ENCODE data around the gene PCYT2.

Gene PCYT2

DNA sequence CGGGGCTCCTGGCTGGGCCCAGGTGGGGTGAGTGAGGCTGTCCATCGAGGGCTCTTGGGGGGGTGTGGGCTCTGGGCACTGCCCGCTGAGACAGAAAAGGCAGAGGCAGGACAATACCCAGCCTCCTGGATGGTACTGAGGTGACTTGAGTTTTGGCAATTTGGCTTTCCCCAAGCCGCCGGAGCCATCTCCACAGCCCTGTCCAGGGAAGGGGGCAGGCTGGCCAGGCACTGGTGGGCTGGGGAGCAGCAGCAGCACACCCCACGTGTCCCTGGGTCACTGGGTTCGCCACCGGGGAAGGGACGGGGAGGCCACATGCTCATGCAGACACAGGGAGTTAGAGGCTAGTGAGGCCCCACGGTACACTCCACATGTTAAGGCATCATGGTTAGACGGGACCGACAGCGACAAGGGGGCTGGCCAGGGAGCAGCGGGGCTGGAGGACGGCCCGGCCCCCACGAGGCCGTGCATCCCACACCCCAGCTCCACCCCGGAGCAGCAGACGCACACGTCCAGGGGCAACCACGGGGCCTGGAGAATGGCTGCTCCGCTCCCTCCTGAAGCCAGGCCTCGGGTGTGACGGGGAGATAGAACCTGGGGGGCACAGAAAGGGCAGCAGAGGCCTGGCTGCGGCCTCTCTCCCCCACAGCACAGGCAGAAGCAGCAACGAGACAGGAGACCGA is 43.1 kb downstream of the PCYT2 start:
- Histone ChIP-seq H3K27me3 (replicated peaks in 2 of 5; ENCODE audit: control insufficient read depth in 4 of 5, insufficient read depth in 5 of 5, low read length in 4 of 5) (no peaks in the 10 kb centered on the region), H3K27ac (ENCODE audit: insufficient read depth in 1 of 2, low read depth in 1 of 2, low read length in 2 of 2, poor library complexity in 1 of 2, severe bottlenecking in 2 of 2) (peak overlapping the region in 1 of 2 experiments; percentile 58), H3K4me1 (ENCODE audit: control extremely low read depth in 1 of 4, control insufficient read depth in 4 of 4, insufficient read depth in 4 of 4, low read length in 3 of 4) (peaks cover 0 to 65% (median 50%) of the 10 kb centered on the region in 4 experiments), H3K9me3 (ENCODE audit: control extremely low read depth in 1 of 5, control insufficient read depth in 4 of 5, insufficient read depth in 2 of 5, low read depth in 1 of 5, low read length in 4 of 5) (no peaks in the 10 kb centered on the region), H3K36me3 (ENCODE audit: control insufficient read depth in 4 of 4, insufficient read depth in 4 of 4, low read length in 3 of 4) (peaks cover 4 to 51% (median 26%) of the 10 kb centered on the region in 4 experiments), H3K4me3 (ENCODE audit: control insufficient read depth in 1 of 7, extremely low read depth in 1 of 7, insufficient read depth in 4 of 7, low read depth in 2 of 7, low read length in 6 of 7) (no peak overlapping the region)
- CTCF ChIA-PET: interaction anchor here (1.0 to 3.8 kb wide), 6 partner anchors 17 to 153 kb away, joined by 4 to 10 read pairs (median 7); partner anchors contain the start of gene MAFG
- DNase-seq: no peak
- POLR2A ChIA-PET: no interaction called here
- 94% methylated on average over 25 of the region's 28 CpGs for WGBS (ENCODE audit: insufficient coverage)

DNA sequence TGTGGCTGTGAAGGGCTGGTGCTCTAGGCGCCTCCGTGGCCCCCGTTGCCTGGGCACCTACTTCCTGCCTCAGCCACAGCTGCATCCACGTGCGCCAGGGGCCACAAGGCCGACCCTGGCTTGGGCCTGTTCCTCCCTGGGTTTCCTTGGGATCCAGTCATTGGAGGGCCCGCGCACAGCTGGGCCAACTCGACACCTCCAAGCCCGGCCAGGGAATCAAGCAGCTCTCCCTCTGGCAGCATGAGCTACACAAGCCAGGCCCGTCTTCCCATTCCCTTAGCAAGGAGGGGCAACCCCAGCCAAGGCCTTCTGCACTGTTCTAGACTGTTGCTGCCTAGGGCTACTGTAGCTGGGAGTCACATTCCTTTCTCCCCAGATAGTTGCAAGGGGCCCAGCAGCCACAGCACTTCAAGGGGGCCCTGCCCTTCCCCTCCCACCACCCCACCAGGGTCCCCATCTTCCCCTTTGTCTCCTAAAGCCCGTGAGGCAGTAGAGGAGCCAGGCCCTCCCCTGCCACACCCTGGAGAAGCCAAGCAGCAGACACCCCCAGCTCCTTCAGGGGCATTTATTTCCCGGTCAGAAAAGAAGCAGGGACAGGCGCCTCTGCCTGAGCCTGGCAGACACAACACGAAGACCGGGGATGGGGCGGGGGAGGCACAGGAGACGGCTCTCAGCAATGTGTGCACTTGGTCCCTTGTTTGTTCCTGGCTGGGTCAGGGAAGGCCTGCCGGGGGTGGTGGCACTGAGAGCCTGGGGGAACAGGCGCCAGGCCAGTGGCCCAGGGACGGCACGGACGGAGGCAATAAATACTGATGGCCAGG is 43.8 kb downstream of the PCYT2 start:
- Histone ChIP-seq H3K9me3 (ENCODE audit: control extremely low read depth in 1 of 5, control insufficient read depth in 4 of 5, insufficient read depth in 2 of 5, low read depth in 1 of 5, low read length in 4 of 5) (no peaks in the 10 kb centered on the region), H3K27me3 (replicated peaks in 2 of 5; ENCODE audit: control insufficient read depth in 4 of 5, insufficient read depth in 5 of 5, low read length in 4 of 5) (no peaks in the 10 kb centered on the region), H3K4me3 (ENCODE audit: control insufficient read depth in 1 of 7, extremely low read depth in 1 of 7, insufficient read depth in 4 of 7, low read depth in 2 of 7, low read length in 6 of 7) (peak overlapping the region in 2 of 7 experiments; percentile 4 to 42), H3K27ac (ENCODE audit: insufficient read depth in 1 of 2, low read depth in 1 of 2, low read length in 2 of 2, poor library complexity in 1 of 2, severe bottlenecking in 2 of 2) (peak overlapping the region in 1 of 2 experiments; percentile 58), H3K36me3 (ENCODE audit: control insufficient read depth in 4 of 4, insufficient read depth in 4 of 4, low read length in 3 of 4) (peaks cover 5 to 53% (median 27%) of the 10 kb centered on the region in 4 experiments), H3K4me1 (ENCODE audit: control extremely low read depth in 1 of 4, control insufficient read depth in 4 of 4, insufficient read depth in 4 of 4, low read length in 3 of 4) (peaks cover 0 to 57% (median 46%) of the 10 kb centered on the region in 4 experiments)
- 62% methylated on average over 20 of the region's 23 CpGs for WGBS (ENCODE audit: insufficient coverage)
- ChIA-PET POLR2A (interaction anchor here (0.6 to 1.6 kb wide), 6 partner anchors 9 to 61 kb away, joined by 3 to 4 read pairs (median 4); partner anchors contain the start of genes ALYREF, ANAPC11 and MAFG), CTCF (interaction anchor here (0.8 to 3.8 kb wide), 6 partner anchors 13 to 154 kb away, joined by 3 to 10 read pairs (median 4); partner anchors contain the start of genes ASPSCR1 and MAFG)
- DNase-seq: peak in 2 of 3 donors; percentile 63 to 73

DNA sequence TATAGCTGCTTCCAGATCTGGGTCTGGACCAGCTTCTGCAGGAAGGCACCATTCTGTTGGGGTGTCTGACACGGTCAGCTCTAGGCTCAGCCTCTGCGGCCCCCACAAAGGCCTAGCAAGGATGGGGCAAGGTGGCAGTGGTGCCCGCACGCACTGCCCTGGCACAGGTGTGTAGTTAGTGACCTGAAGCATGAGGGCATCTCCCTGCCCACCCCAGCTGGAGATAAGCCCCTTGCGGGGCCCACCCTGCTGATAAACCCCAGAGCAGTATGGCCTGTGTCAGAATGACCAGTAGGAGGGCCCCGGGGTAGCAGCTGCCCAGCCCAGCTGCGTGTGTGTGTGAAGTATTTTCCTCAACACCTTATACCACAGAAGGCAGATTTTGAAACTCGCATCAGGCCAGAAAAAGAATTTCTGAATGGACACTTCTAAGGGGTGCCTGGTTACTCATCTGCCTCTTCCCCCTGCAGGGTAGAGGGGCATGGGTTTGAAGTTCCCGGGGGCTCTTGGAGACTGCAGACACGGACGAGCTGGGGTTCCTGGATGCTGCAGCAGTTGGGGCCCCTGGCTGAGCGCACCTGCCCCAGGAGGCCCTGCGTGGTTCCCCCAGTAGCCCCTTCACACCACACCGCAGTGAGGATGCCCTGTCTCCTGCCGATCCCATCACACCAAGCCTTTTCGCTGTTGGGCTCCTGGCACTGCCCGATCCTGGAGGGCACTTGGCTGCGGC is 44.6 kb downstream of the PCYT2 start:
- POLR2A ChIA-PET: interaction anchor here (0.6 to 1.6 kb wide), 7 partner anchors 8 to 88 kb away, joined by 3 to 4 read pairs (median 3); partner anchors contain the start of genes ALYREF, ANAPC11 and MAFG
- H3K27ac ChIP-seq (ENCODE audit: insufficient read depth in 1 of 2, low read depth in 1 of 2, low read length in 2 of 2, poor library complexity in 1 of 2, severe bottlenecking in 2 of 2): peak overlapping the region in 1 of 2 experiments; percentile 58
- CTCF ChIA-PET: interaction anchor here (0.8 to 3.8 kb wide), 5 partner anchors 12 to 111 kb away, joined by 3 to 10 read pairs (median 3); partner anchors contain the start of gene ASPSCR1
- DNase-seq: no peak
- WGBS (ENCODE audit: insufficient coverage): 83% methylated on average over 16 of the region's 18 CpGs
- H3K4me1 ChIP-seq (ENCODE audit: control extremely low read depth in 1 of 4, control insufficient read depth in 4 of 4, insufficient read depth in 4 of 4, low read length in 3 of 4): peaks cover 0 to 57% (median 46%) of the 10 kb centered on the region in 4 experiments
- H3K4me3 ChIP-seq (ENCODE audit: control insufficient read depth in 1 of 7, extremely low read depth in 1 of 7, insufficient read depth in 4 of 7, low read depth in 2 of 7, low read length in 6 of 7): peak overlapping the region in 2 of 7 experiments; percentile 4 to 42
- no peaks in the 10 kb centered on the region for H3K27me3 ChIP-seq (replicated peaks in 2 of 5; ENCODE audit: control insufficient read depth in 4 of 5, insufficient read depth in 5 of 5, low read length in 4 of 5)
- H3K36me3 ChIP-seq (ENCODE audit: control insufficient read depth in 4 of 4, insufficient read depth in 4 of 4, low read length in 3 of 4): peaks cover 5 to 53% (median 27%) of the 10 kb centered on the region in 4 experiments
- H3K9me3 ChIP-seq (ENCODE audit: control extremely low read depth in 1 of 5, control insufficient read depth in 4 of 5, insufficient read depth in 2 of 5, low read depth in 1 of 5, low read length in 4 of 5): no peaks in the 10 kb centered on the region

DNA sequence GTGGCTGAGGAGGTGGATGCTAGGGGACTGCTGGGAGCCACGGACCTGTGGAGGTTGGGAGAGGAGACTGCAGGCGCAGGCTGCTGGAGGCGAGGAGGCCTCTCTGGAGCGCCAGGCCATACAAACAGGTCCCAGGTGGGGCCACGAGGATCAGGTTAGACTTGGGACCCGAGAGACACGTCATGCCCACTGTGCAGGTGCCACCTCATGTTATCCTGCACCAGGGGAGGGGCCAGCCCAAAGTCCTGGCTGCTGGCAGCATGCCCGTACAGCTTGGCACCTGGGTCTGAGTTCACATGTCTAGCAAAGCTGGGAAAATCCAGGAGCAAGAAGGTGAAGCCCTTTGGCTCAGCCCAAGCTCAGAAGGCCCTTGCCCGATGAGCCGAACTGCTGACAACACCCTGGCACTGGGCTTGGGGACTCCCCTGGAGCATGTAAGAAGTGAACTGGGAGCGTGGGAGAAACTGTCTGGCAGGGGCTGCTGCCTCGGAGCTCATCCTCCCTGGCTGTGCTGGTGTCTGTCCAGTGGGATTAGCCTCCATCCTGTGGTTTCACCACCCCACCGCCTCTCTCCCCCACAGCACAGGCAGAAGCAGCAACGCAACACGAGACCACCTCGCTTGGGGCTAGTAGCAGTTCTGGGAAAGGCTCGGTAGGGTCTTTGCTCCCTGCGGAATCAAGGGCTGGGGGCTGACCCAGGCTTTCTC is 45.3 kb downstream of the PCYT2 start:
- no peaks in the 10 kb centered on the region for H3K27me3 ChIP-seq (replicated peaks in 2 of 5; ENCODE audit: control insufficient read depth in 4 of 5, insufficient read depth in 5 of 5, low read length in 4 of 5)
- ChIA-PET CTCF (interaction anchor here (0.9 to 1.4 kb wide), 2 partner anchors 11 to 59 kb away, joined by 3 read pairs; no protein-coding TSS in a partner anchor), POLR2A (interaction anchor here (1.5 to 1.6 kb wide), 3 partner anchors 11 to 62 kb away, joined by 3 to 4 read pairs (median 4); partner anchors contain the start of genes ALYREF, ANAPC11 and MAFG)
- H3K36me3 ChIP-seq (ENCODE audit: control insufficient read depth in 4 of 4, insufficient read depth in 4 of 4, low read length in 3 of 4): peaks cover 5 to 53% (median 27%) of the 10 kb centered on the region in 4 experiments
- peaks cover 0 to 57% (median 46%) of the 10 kb centered on the region in 4 experiments for H3K4me1 ChIP-seq (ENCODE audit: control extremely low read depth in 1 of 4, control insufficient read depth in 4 of 4, insufficient read depth in 4 of 4, low read length in 3 of 4)
- no peak overlapping the region for H3K4me3 ChIP-seq (ENCODE audit: control insufficient read depth in 1 of 7, extremely low read depth in 1 of 7, insufficient read depth in 4 of 7, low read depth in 2 of 7, low read length in 6 of 7)
- H3K9me3 ChIP-seq (ENCODE audit: control extremely low read depth in 1 of 5, control insufficient read depth in 4 of 5, insufficient read depth in 2 of 5, low read depth in 1 of 5, low read length in 4 of 5): no peaks in the 10 kb centered on the region
- H3K27ac ChIP-seq (ENCODE audit: insufficient read depth in 1 of 2, low read depth in 1 of 2, low read length in 2 of 2, poor library complexity in 1 of 2, severe bottlenecking in 2 of 2): no peak overlapping the region
- WGBS (ENCODE audit: insufficient coverage): 98% methylated on average over 16 of the region's 18 CpGs
- DNase-seq: peak in 1 of 3 donors; percentile 29

DNA sequence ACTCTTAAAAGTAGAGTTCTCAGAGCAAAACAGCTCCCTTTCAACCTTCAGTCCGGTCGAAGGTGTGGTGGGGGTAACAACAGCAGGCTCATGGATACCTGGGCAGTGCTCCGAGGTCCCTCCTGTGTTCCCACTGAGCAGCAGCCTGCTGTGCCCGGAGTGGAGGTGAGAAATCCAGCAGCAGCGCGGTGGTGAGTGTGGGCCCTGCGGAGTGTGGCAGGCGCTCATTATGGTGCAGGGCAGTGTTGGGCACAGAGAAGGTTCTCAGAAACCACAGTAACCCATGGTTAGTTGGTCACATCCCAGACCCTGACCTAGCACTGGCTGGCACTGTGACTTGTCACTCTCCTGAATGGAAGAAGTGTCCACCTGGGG is 45.9 kb downstream of the PCYT2 start:
- no peaks in the 10 kb centered on the region for H3K27me3 ChIP-seq (replicated peaks in 2 of 5; ENCODE audit: control insufficient read depth in 4 of 5, insufficient read depth in 5 of 5, low read length in 4 of 5)
- peaks cover 0 to 55% (median 46%) of the 10 kb centered on the region in 4 experiments for H3K4me1 ChIP-seq (ENCODE audit: control extremely low read depth in 1 of 4, control insufficient read depth in 4 of 4, insufficient read depth in 4 of 4, low read length in 3 of 4)
- H3K9me3 ChIP-seq (ENCODE audit: control extremely low read depth in 1 of 5, control insufficient read depth in 4 of 5, insufficient read depth in 2 of 5, low read depth in 1 of 5, low read length in 4 of 5): no peaks in the 10 kb centered on the region
- DNase-seq: no peak
- H3K27ac ChIP-seq (ENCODE audit: insufficient read depth in 1 of 2, low read depth in 1 of 2, low read length in 2 of 2, poor library complexity in 1 of 2, severe bottlenecking in 2 of 2): no peak overlapping the region
- H3K4me3 ChIP-seq (ENCODE audit: control insufficient read depth in 1 of 7, extremely low read depth in 1 of 7, insufficient read depth in 4 of 7, low read depth in 2 of 7, low read length in 6 of 7): no peak overlapping the region
- ChIA-PET CTCF (interaction anchor here (0.7 to 1.4 kb wide), 2 partner anchors 60 to 128 kb away, joined by 3 read pairs; no protein-coding TSS in a partner anchor), POLR2A (interaction anchor here (1.6 kb wide), 1 partner anchor 27 kb away, joined by 4 read pairs; the partner anchor contains the start of genes ALYREF and ANAPC11)
- H3K36me3 ChIP-seq (ENCODE audit: control insufficient read depth in 4 of 4, insufficient read depth in 4 of 4, low read length in 3 of 4): peaks cover 5 to 53% (median 27%) of the 10 kb centered on the region in 4 experiments
- 100% methylated on average over 4 of the region's 8 CpGs for WGBS (ENCODE audit: insufficient coverage)
